Ishikawa (cell line): ENCODE results near the gene OXA1L.

Experiments
- CEBPB ChIP-seq: IDR thresholded peaks from 2 replicates; pipeline ENCODE4 v1.6.1; 2012
- CREB1 ChIP-seq: IDR thresholded peaks from 2 replicates; pipeline ENCODE4 v1.6.1; 2012; ENCODE audit warnings: low read depth
- EGR1 ChIP-seq: IDR thresholded peaks from 2 replicates; pipeline ENCODE4 v1.6.1; 2012
- EP300 ChIP-seq: IDR thresholded peaks from 2 replicates; pipeline ENCODE4 v1.6.1; 2012; ENCODE audit warnings: borderline replicate concordance
- FOXM1 ChIP-seq: IDR thresholded peaks from 2 replicates; pipeline ENCODE4 v1.6.1; 2012; ENCODE audit warnings: low read depth, borderline replicate concordance
- NFIC ChIP-seq: IDR thresholded peaks from 2 replicates; pipeline ENCODE4 v1.6.1; 2012
- RAD21 ChIP-seq: IDR thresholded peaks from 2 replicates; pipeline ENCODE4 v1.6.1; 2012; ENCODE audit warnings: low read depth
- REST ChIP-seq: IDR thresholded peaks from 2 replicates; pipeline ENCODE4 v1.6.1; 2012; ENCODE audit warnings: low read depth, mild to moderate bottlenecking
- TAF1 ChIP-seq: IDR thresholded peaks from 2 replicates; pipeline ENCODE4 v1.6.1; 2012; ENCODE audit warnings: low read depth, mild to moderate bottlenecking
- TCF12 ChIP-seq: IDR thresholded peaks from 2 replicates; pipeline ENCODE4 v1.6.1; 2012; ENCODE audit warnings: low read depth
- TEAD4 ChIP-seq: IDR thresholded peaks from 2 replicates; pipeline ENCODE4 v1.6.1; 2012
- YY1 ChIP-seq: IDR thresholded peaks from 2 replicates; pipeline ENCODE4 v1.6.1; 2012; ENCODE audit warnings: low read depth
- ZBTB7A ChIP-seq: IDR thresholded peaks from 2 replicates; pipeline ENCODE4 v1.6.1; 2012; ENCODE audit warnings: low read depth
- TF ChIP-seq, protein P1 (sequence below): IDR thresholded peaks from 2 replicates; pipeline ENCODE4 v1.6.1; 2012
- TF ChIP-seq, protein P2 (sequence below): IDR thresholded peaks from 2 replicates; pipeline ENCODE4 v1.6.1; 2012

OXA1L gene

DNA sequence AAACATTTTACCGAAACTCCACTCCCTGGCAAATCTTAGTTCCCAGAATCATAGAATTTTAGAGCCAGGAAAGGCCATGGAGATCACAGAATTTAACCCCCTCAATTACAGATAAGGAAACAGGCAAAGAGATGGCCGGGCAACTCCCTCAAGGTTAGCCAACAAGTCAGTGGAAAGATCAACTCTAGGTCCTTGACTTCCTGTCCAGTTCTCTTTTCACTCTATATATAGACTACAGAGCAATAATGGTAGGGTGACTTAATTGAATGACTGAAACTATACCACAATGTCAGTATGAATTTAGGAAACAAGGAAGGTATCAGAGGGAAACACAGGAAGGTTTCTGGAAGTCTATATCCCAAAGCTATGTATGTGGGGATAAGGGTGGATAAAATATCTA, 11.6 kb downstream of the OXA1L start:
- TF ChIP-seq EP300 (no peak), TEAD4 (no peak), YY1 (no peak), TAF1 (no peak), ZBTB7A (no peak), CEBPB (no peak), REST (no peak), EGR1 (no peak), CREB1 (no peak), TCF12 (no peak), RAD21 (no peak), FOXM1 (no peak), NFIC (no peak)
- TF ChIP-seq, protein P1, sequence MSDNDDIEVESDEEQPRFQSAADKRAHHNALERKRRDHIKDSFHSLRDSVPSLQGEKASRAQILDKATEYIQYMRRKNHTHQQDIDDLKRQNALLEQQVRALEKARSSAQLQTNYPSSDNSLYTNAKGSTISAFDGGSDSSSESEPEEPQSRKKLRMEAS: no peak
- TF ChIP-seq, protein P2, sequence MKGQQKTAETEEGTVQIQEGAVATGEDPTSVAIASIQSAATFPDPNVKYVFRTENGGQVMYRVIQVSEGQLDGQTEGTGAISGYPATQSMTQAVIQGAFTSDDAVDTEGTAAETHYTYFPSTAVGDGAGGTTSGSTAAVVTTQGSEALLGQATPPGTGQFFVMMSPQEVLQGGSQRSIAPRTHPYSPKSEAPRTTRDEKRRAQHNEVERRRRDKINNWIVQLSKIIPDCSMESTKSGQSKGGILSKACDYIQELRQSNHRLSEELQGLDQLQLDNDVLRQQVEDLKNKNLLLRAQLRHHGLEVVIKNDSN: no peak

DNA sequence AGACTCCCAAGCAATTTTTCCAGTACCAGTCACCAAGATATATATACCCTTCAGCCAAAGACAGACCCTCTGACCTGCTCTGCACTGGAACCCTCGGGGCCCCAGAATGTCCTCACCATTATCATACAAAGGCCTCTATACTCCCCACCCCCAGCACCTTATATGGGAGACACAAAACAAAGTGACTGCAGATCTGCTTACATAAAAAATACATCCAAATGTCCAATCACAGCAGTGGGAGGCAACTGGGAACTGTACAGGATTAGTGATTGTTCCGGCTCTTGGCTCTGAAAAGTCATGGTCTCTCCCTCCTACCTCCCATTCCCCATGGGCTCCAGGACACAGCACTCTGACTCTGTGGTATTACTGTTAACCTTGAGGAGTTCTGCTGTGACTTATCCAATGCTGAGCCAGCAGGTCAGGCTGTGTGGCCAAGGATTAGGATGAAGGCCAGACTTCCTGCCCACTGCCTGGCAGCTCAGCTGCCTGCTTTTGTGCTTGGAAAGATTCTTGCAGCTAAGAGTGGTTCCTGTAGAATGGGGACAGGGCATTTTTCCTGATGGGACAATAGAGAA, 13.7 kb downstream of the OXA1L start:
- TF ChIP-seq CREB1 (no peak), NFIC (no peak), REST (no peak), ZBTB7A (no peak), TCF12 (no peak), RAD21 (no peak), TEAD4 (no peak), EGR1 (no peak), EP300 (no peak), FOXM1 (no peak), TAF1 (no peak), CEBPB (no peak), YY1 (no peak)
- TF ChIP-seq, protein P2: no peak
- TF ChIP-seq, protein P1: no peak

DNA sequence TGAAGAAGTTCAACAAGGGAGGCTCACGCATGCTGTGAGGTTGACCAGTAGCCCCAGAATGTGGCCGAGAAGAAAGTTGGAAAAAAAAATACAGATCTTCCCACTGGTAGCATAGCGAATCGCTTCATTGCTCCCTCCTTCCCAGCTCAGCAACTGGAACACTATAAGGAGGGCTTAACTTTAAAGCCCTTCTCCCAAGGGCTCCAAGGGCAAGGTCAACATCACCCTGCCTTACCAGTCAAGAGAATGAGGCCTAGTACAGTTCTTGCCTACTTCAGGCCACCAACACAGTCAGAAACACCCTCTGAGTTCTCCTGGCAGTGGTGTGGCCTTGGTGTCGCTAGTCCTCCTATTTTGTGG, 14.4 kb downstream of the OXA1L start:
- TF ChIP-seq NFIC (no peak), ZBTB7A (no peak), CEBPB (no peak), TAF1 (no peak), EGR1 (no peak), EP300 (no peak), YY1 (no peak), REST (no peak), CREB1 (no peak), TEAD4 (no peak), FOXM1 (no peak), RAD21 (no peak), TCF12 (no peak)
- TF ChIP-seq, protein P2: no peak
- TF ChIP-seq, protein P1: no peak
